SU-DHL-6 (cell line): Measurements from ENCODE around the gene GADD45GIP1.
"Not testable (repeated sequence)": the region's sequence is repeated elsewhere in the genome, so short reads cannot be mapped to it uniquely, and the experiment has no call there.

Experiments used
- CTCF ChIP-seq: fragments of 200-600 bp; sonication (generic); IDR thresholded peaks from one replicate; pipeline ENCODE4 v1.5.1; 2017; ENCODE audit warnings: antibody characterized with exemption, mild to moderate bottlenecking, low read length, moderate library complexity; ENCODE audit not compliant: insufficient read depth, poor library complexity, severe bottlenecking
- EZH2phosphoT487 ChIP-seq: fragments of 200-600 bp; sonication (generic), shearing (Covaris generic); conservative IDR thresholded peaks from 2 replicates; pipeline ENCODE4 v1.6.1; 2018; ENCODE audit warnings: mild to moderate bottlenecking, antibody characterized with exemption, low read length, moderate library complexity, mixed read lengths

GRCh38 chr19:12976109-12976508 is 19.1 kb upstream of the GADD45GIP1 start:
- TF ChIP-seq CTCF, EZH2phosphoT487: not testable (repeated sequence)
